T-cell (primary cell): ENCODE measurements around the gene BRINP3. TPM values are rescaled to one million over a fixed set of nuclear protein-coding genes. Genes with fewer than 3 reads are reported as not detected.

Source experiments
- ATAC-seq, 4 experiments: fragments of 200-7000 bp in 3 of 4; fragments of 150-1000 bp in 1 of 4; cut with Tn5 transposase; replicated peaks in 1 of 4; 1 replicate in 3 of 4; 2 replicates in 1 of 4; pipeline ENCODE4 v1.10.0; 2021; ENCODE audit warnings: moderate library complexity in 3 of 4, mild to moderate bottlenecking in 2 of 4, moderate number of reproducible peaks in 1 of 4
- CTCF ChIA-PET, 2 donors: fragments of 300-600 bp; sonication (Branson Sonifier 250); formaldehyde crosslinking; loops; one replicate each; lab custom pipeline; 2022; ENCODE audit warnings: antibody characterized with exemption in 2 of 2; lab: Charles Lee
- POLR2A ChIA-PET, 2 donors: fragments of 300-600 bp; sonication (Branson Sonifier 250); formaldehyde crosslinking; loops; one replicate each; lab custom pipeline; 2022; ENCODE audit warnings: antibody characterized with exemption in 2 of 2; lab: Charles Lee
- DNase-seq, 35 experiments: peaks; one replicate each; pipeline versions ENCODE4 v3.0.0 to v3.0.0-alpha.2; 2013 to 2023
- H3K27ac ChIP-seq: one replicate; pipeline ENCODE4 v1.5.1; 2013; ENCODE audit warnings: low read length
- H3K27me3 ChIP-seq, 2 experiments: replicated peaks in 1 of 2; 1 replicate in 1 of 2; 2 replicates in 1 of 2; pipeline versions ENCODE4 v1.6.1 to v1.7.0; 2013; ENCODE audit warnings: low read length in 1 of 2, mixed read lengths in 1 of 2; ENCODE audit not compliant: control insufficient read depth in 2 of 2, insufficient read depth in 2 of 2; ENCODE audit errors: extremely low read depth in 1 of 2
- H3K36me3 ChIP-seq, 2 donors: 1 replicate in 1 of 2; 2 replicates in 1 of 2; pipeline versions ENCODE4 v1.6.1 to v1.7.0; 2013; ENCODE audit warnings: low read length in 1 of 2; ENCODE audit not compliant: control insufficient read depth in 2 of 2, insufficient read depth in 1 of 2; ENCODE audit errors: extremely low read depth in 1 of 2
- H3K4me1 ChIP-seq, 2 experiments: 1 replicate in 1 of 2; 2 replicates in 1 of 2; pipeline versions ENCODE4 v1.6.1 to v1.7.0; 2013; ENCODE audit warnings: low read length in 2 of 2, mixed read lengths in 1 of 2; ENCODE audit not compliant: insufficient read depth in 2 of 2, control insufficient read depth in 1 of 2; ENCODE audit errors: extremely low read depth in 1 of 2
- H3K4me3 ChIP-seq, 2 donors: 1 replicate in 1 of 2; 2 replicates in 1 of 2; pipeline versions ENCODE4 v1.5.1 to v1.7.0; 2013; ENCODE audit warnings: mild to moderate bottlenecking in 2 of 2, low read length in 1 of 2, moderate library complexity in 1 of 2; ENCODE audit not compliant: control insufficient read depth in 1 of 2; ENCODE audit errors: extremely low read depth in 1 of 2
- H3K9me3 ChIP-seq: 2 replicates; pipeline ENCODE4 v1.7.0; 2013
- H3K27ac Mint-ChIP-seq, 2 donors: one replicate each; pipeline ENCODE4 v1.8.0; 2020 to 2021; ENCODE audit warnings: mild to moderate bottlenecking in 2 of 2, mixed read lengths in 2 of 2
- H3K27me3 Mint-ChIP-seq, 2 donors: one replicate each; pipeline ENCODE4 v1.8.0; 2021 to 2022; ENCODE audit warnings: mixed read lengths in 2 of 2
- H3K36me3 Mint-ChIP-seq: one replicate; pipeline ENCODE4 v1.8.0; 2021; ENCODE audit warnings: mixed read lengths
- H3K4me1 Mint-ChIP-seq, 3 donors: one replicate each; pipeline ENCODE4 v1.8.0; 2020 to 2022; ENCODE audit warnings: mixed read lengths in 3 of 3, mild to moderate bottlenecking in 1 of 3
- H3K4me3 Mint-ChIP-seq, 3 donors: one replicate each; pipeline ENCODE4 v1.8.0; 2020 to 2022; ENCODE audit warnings: mild to moderate bottlenecking in 3 of 3, mixed read lengths in 3 of 3, moderate library complexity in 3 of 3
- H3K9me3 Mint-ChIP-seq, 3 donors: one replicate each; pipeline ENCODE4 v1.8.0; 2020 to 2022; ENCODE audit warnings: mixed read lengths in 3 of 3
- WGBS: methylation state at CpG from one replicate; pipeline ENCODE4 v1.1.5; 2013; ENCODE audit warnings: missing lambda C conversion rate; ENCODE audit not compliant: insufficient coverage; 5-methylcytosine and 5-hydroxymethylcytosine counted together
- total RNA-seq, 35 experiments: library from RNA in 6 of 35; stranded (reverse) in 6 of 35; fragments of 120-200 nt in 1 of 35; gene quantifications; one replicate each; pipeline versions ENCODE4 v1.2.1 to v1.2.4 and lab custom pipeline; 2013 to 2026

BRINP3 gene
- total RNA-seq, 5 donors from 2014 or later (not counting 1 experiment from before 2014, with no cell fraction given) = not detected

- H3K4me3 Mint-ChIP-seq = no peak overlapping the region
- Histone ChIP-seq H3K9me3 (no peaks in the 10 kb centered on the region), H3K4me3 (no peak overlapping the region), H3K27ac (no peak overlapping the region), H3K4me1 (no peaks in the 10 kb centered on the region), H3K27me3 (no peaks in the 10 kb centered on the region), H3K36me3 (no peaks in the 10 kb centered on the region)
- DNase-seq (no peak), ATAC-seq (no peak)
- no peaks in the 10 kb centered on the region for H3K4me1 Mint-ChIP-seq
- no CpG with 5 or more reads among the region's 1 CpG for WGBS
- no peak overlapping the region for H3K27ac Mint-ChIP-seq
- peaks cover 0 to 23% (median 9%) of the 10 kb centered on the region in 3 donors for H3K9me3 Mint-ChIP-seq
- ChIA-PET CTCF (no interaction called here), POLR2A (no interaction called here)
- H3K36me3 Mint-ChIP-seq = no peaks in the 10 kb centered on the region
- H3K27me3 Mint-ChIP-seq = no peaks in the 10 kb centered on the region
Observed at GRCh38 chr1:190095596-190095995, 382.1 kb downstream of the BRINP3 start.

DNA sequence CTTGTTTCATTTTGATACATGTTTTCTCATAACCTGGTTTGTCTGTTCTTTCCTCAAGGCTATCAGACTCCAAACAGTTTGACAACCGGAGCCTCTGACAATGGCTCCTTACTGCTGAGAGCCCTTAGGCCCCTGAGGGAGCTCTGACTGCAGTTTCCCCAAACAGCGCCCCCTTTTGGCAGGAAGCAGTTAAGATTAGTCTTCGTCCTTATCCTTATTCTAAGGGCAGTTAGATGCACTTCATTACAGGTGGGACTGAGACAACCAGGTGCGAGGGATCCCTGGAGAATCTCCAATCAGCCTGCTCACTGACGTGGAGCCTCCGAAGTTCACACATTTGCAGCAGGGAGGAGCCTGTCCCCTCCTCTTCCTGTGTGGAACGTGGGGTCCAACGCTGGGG lies 393.1 kb downstream of the BRINP3 start:
- Mint-ChIP-seq H3K4me3 (no peak overlapping the region), H3K9me3 (peaks cover 0 to 14% (median 6%) of the 10 kb centered on the region in 3 donors), H3K36me3 (no peaks in the 10 kb centered on the region), H3K27ac (no peak overlapping the region), H3K27me3 (no peaks in the 10 kb centered on the region), H3K4me1 (no peaks in the 10 kb centered on the region)
- H3K9me3 ChIP-seq = no peaks in the 10 kb centered on the region
- H3K27me3 ChIP-seq = no peaks in the 10 kb centered on the region
- DNase-seq (no peak), ATAC-seq (no peak)
- ChIA-PET POLR2A (no interaction called here), CTCF (no interaction called here)
- WGBS = 74% methylated on average over 6 of the region's 8 CpGs
- no peaks in the 10 kb centered on the region for H3K36me3 ChIP-seq
- no peak overlapping the region for H3K4me3 ChIP-seq
- H3K27ac ChIP-seq = no peak overlapping the region
- H3K4me1 ChIP-seq = no peaks in the 10 kb centered on the region

DNA sequence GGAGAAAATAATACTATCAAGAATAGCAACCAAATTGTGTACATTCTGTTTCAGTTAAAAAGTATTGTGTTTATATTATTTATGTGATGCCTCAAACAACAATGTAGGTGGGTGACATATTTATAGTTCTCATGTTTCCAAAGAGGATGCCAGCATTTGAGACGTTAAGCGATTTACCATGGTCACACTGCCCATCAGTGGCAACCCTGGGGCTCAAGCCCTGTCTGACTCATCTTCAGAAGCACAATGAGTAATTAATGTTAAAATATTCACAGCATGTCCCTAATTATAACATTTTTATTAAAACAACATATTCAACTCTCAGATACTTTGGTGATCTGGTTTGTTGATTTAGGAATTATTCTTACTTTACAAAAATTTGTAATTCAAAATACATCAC lies 409.4 kb downstream of the BRINP3 start:
- no peak overlapping the region for H3K4me3 ChIP-seq
- Mint-ChIP-seq H3K4me1 (no peaks in the 10 kb centered on the region), H3K27ac (no peak overlapping the region), H3K4me3 (no peak overlapping the region), H3K27me3 (no peaks in the 10 kb centered on the region), H3K36me3 (no peaks in the 10 kb centered on the region), H3K9me3 (peaks cover 6 to 33% (median 19%) of the 10 kb centered on the region in 3 donors)
- ChIA-PET POLR2A (no interaction called here), CTCF (no interaction called here)
- no peak for DNase-seq
- H3K9me3 ChIP-seq = no peaks in the 10 kb centered on the region
- no peak overlapping the region for H3K27ac ChIP-seq
- H3K36me3 ChIP-seq = no peaks in the 10 kb centered on the region
- WGBS = no CpG with 5 or more reads among the region's 2 CpGs
- H3K4me1 ChIP-seq = no peaks in the 10 kb centered on the region
- H3K27me3 ChIP-seq = no peaks in the 10 kb centered on the region
- ATAC-seq = no peak

- no peaks in the 10 kb centered on the region for H3K27me3 ChIP-seq
- H3K4me3 ChIP-seq = no peak overlapping the region
- no peak for ATAC-seq
- H3K27ac ChIP-seq = no peak overlapping the region
- ChIA-PET POLR2A (no interaction called here), CTCF (no interaction called here)
- DNase-seq = no peak
- H3K27me3 Mint-ChIP-seq = no peaks in the 10 kb centered on the region
- no peaks in the 10 kb centered on the region for H3K4me1 ChIP-seq
- H3K9me3 ChIP-seq = no peaks in the 10 kb centered on the region
- H3K27ac Mint-ChIP-seq = no peak overlapping the region
- WGBS = no CpG with 5 or more reads among the region's 3 CpGs
- no peaks in the 10 kb centered on the region for H3K4me1 Mint-ChIP-seq
- H3K36me3 Mint-ChIP-seq = no peaks in the 10 kb centered on the region
- H3K36me3 ChIP-seq = no peaks in the 10 kb centered on the region
- H3K9me3 Mint-ChIP-seq = peaks cover 8 to 25% (median 17%) of the 10 kb centered on the region in 3 donors
- H3K4me3 Mint-ChIP-seq = no peak overlapping the region
Observed at GRCh38 chr1:190067592-190067991, 410.1 kb downstream of the BRINP3 start.

DNA sequence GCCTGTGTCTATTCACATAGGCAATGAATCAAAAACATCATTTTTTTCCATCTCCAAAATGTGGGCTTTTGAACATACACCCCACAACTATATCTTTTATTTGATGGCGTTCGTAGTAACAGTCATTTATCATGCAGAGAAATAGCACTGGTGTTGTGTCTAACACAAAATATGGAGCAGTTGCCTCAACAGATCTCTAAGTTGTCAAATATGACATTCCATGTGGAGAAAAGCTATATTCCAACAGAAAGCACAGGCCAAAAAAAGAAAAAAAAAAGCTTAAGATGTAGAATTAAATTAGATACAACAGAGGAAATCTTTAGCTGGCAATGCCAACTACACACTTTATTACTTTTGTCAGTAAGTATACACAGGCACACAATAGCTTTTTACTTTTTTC lies 411.7 kb downstream of the BRINP3 start:
- ChIA-PET CTCF (no interaction called here), POLR2A (no interaction called here)
- no peak overlapping the region for H3K4me3 Mint-ChIP-seq
- ATAC-seq = no peak
- no peak overlapping the region for H3K4me3 ChIP-seq
- H3K27ac Mint-ChIP-seq = no peak overlapping the region
- no peaks in the 10 kb centered on the region for H3K36me3 ChIP-seq
- H3K27ac ChIP-seq = no peak overlapping the region
- WGBS = no CpG with 5 or more reads among the region's 2 CpGs
- no peaks in the 10 kb centered on the region for H3K4me1 ChIP-seq
- no peaks in the 10 kb centered on the region for H3K27me3 Mint-ChIP-seq
- no peaks in the 10 kb centered on the region for H3K9me3 ChIP-seq
- H3K27me3 ChIP-seq = no peaks in the 10 kb centered on the region
- no peaks in the 10 kb centered on the region for H3K36me3 Mint-ChIP-seq
- no peak for DNase-seq
- H3K4me1 Mint-ChIP-seq = no peaks in the 10 kb centered on the region
- peaks cover 9 to 20% (median 13%) of the 10 kb centered on the region in 3 donors for H3K9me3 Mint-ChIP-seq

DNA sequence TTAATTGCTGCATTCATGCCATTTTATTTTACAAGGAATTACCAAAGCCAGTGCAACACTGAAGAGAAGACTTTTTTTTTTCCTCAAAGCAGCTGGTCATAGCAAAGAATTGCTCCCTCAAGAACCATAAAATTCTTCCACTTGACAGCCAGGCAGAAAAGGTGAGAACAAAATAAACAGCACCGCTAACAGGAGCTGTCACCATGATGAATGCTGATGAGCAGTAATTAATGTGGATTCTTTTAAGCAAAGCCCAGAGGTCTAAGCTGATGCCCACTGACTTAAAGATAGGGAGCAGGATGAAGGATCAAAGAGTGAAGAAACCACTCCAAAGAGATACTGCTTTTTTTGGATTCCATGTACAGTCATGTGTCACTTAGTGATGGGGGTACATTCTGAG lies 428.4 kb downstream of the BRINP3 start:
- Histone ChIP-seq H3K4me3 (no peak overlapping the region), H3K27me3 (no peaks in the 10 kb centered on the region), H3K4me1 (no peaks in the 10 kb centered on the region), H3K36me3 (no peaks in the 10 kb centered on the region), H3K9me3 (no peaks in the 10 kb centered on the region), H3K27ac (no peak overlapping the region)
- Mint-ChIP-seq H3K27me3 (no peaks in the 10 kb centered on the region), H3K4me3 (no peak overlapping the region), H3K27ac (no peak overlapping the region), H3K36me3 (no peaks in the 10 kb centered on the region), H3K9me3 (peaks cover 0 to 11% (median 9%) of the 10 kb centered on the region in 3 donors), H3K4me1 (no peaks in the 10 kb centered on the region)
- no peak for ATAC-seq
- WGBS = no CpG with 5 or more reads among the region's 1 CpG
- CTCF ChIA-PET = no interaction called here
- POLR2A ChIA-PET = no interaction called here
- no peak for DNase-seq
